Measurements from ENCODE around the gene NFAM1. TPM values are rescaled to one million over a fixed set of nuclear protein-coding genes. Genes with fewer than 3 reads are reported as not detected.

NFAM1 gene
- total RNA-seq, 1 experiment from 2014 or later: not detected

DNA sequence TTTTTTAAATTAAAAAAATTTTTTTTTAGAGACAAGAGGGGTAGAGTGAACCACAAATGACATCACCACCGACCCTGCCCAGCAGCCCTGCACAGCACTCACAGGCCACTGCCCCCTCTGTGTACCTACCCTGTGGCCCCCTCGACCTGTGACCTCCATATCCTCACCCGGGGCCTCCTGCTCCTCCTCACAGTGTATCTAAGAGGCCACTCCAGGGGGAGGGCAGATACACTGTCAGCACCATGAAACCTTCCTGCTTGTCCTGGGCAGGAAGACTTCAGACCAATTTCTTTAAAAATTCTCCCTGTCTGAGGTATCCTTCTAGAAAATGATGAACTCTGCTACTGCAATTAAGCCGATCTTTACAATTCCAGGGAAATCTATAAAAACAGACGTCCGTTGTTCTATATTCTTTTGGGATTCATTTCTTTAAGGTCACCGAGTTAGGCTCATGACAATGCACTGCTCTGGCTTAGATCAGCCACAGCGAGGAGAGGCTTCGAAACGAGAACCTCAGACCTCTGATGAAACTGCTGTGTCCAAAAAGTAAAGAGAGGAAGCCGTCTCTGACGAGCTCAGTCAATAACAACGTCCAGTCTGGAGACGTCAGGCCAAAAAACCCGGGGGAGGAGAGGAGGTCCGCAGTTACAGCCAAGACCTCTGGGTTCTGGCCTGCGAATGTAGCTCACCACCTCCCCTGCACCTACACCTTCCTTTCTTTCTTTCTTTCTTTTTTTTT lies 17.5 kb downstream of the NFAM1 start:
- DNase-seq (ENCODE audit: low read depth): no peak

- no peak for DNase-seq (ENCODE audit: low read depth)
These were observed 18.2 kb downstream of the NFAM1 start for GRCh38 chr22:42414021-42414420.

GRCh38 chr22:42412744-42413333 lies 19.4 kb downstream of the NFAM1 start:
- DNase-seq (ENCODE audit: low read depth): no peak

DNA sequence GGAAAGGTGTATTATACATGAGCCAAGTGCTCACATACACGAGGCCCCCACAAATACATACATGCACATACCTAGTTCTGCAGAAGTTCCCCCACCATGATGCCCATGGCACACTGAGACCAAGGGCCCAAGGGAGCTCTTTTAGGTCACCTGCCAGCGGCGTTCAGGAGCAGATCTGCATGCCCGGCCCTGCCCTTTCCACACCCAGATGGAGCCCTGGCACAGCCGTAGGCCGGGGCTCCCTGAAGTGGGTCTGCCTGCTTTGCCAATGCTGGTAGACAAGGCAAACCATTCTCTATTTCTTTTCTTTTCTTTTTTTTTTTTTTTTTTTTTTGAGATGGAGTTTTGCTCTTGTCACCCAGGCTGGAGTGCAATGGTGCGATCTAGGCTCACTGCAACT lies 21.5 kb downstream of the NFAM1 start:
- no peak for DNase-seq (ENCODE audit: low read depth)

DNA sequence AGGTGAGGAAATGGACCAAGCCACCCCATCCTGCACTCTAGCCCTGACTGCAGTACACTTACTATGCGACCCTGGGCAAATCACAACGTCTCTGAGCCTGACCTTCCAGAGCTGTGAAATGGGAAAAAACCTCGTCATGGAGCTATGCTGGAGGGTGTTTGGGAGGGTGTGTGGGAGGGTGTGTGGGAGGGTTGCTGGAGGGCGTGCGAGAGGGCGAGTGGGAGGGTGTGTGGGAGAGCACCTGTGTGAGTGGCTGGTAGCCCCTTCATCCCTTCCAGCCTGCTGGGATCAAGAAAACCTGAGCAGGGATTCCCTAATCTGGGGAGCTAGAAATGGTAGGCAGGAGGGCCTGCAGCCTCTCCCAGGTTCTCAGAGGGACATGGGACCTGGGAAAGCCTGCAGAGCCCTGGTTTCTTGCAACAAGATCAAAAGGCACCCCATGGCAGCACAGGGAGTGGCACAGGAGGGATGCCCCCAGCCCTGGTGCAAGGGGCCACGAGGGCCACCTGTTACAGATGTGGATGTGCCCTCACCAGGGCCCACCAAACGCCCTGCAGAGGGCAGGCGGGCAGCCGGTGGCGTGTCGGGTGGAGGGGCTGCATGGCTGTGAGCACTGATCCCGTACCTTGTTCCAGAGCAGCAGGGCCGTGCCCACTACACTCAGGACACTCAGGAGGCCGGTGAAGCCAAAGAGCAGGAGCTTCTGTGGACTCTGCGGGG lies 23.2 kb downstream of the NFAM1 start:
- no peak for DNase-seq (ENCODE audit: low read depth)

DNA sequence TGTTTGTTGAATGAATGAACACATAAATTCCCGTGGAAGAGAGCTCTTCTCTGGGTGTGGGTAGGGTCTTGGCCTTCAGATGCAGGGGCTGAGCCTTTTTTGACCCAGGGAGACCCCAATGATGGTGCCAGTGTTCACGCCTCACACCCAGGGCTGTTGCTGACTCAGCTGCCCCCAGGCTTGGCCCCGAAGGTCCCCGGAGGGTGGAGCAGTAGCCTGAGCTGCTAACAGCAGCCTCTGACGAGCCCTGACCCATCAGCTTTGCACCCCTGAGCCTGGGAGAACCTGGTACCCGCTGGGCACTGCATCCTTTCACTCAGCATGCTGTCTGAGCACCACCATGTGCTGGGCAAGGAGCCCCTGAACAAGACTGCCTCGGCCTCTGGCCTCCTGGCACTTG lies 23.9 kb downstream of the NFAM1 start:
- no peak for DNase-seq (ENCODE audit: low read depth)

DNA sequence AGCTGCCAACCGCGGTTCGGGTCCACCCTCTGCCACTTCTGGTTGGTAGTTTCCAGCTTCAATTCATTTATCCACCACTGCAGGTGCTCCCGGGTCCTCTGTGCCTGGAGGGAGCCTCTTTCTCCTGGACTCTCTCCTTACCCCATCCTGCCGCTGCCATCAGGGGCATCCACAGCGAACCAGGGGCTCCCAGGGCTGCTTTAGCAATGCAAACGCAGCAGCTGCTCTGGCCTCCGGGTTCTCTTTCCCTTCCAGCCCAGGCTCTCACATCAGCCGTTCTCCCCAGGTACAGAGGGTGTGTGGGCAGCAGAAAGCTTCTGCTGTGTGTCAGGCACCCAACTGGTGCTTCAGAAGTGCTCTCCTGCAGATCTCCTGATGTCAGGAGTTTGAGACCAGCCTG lies 27.9 kb downstream of the NFAM1 start:
- DNase-seq (ENCODE audit: low read depth): no peak

DNA sequence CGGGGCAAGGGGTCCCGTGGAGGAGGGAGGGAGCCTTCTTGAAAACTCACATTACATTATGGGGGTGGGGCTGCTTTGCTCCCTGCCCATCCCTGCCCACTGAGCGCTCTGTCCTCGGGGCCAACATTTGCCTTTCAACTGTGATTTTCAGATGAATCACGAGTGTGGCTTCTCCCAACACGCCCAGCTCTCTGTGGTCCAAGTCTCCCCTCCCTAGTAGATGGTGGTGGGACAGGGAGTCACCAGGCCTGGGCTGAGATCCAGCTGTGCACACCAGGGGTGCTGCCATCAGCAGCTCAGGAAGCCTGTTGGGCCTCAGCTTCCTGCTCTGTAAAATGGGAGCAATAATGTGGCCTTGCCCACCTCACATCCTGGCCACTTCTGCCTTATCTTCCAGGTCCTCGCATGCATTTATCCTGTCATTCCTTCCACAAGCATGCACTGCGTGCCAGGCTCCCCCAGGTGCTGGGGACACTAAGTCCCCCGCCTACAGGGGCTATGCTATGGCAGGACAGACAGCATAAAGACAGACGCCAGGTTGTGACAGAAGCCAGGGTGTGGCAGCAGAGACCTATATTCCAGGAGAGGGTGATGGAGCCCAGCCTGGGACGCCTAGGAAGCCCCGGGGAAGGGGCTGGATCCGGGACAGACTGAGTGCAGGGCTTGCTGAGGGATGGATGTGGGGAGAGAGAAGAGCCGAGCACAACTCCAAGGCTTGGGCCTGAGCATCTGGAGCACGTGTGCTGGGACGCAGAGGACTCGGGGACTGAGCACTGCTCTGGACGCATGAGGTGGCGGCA lies 30.5 kb downstream of the NFAM1 start:
- DNase-seq (ENCODE audit: low read depth): no peak

GRCh38 chr22:42400811-42401534 lies 31.2 kb downstream of the NFAM1 start:
- DNase-seq (ENCODE audit: low read depth): no peak

GRCh38 chr22:42399315-42400271 lies 32.6 kb downstream of the NFAM1 start:
- DNase-seq (ENCODE audit: low read depth): peak; percentile 15

DNA sequence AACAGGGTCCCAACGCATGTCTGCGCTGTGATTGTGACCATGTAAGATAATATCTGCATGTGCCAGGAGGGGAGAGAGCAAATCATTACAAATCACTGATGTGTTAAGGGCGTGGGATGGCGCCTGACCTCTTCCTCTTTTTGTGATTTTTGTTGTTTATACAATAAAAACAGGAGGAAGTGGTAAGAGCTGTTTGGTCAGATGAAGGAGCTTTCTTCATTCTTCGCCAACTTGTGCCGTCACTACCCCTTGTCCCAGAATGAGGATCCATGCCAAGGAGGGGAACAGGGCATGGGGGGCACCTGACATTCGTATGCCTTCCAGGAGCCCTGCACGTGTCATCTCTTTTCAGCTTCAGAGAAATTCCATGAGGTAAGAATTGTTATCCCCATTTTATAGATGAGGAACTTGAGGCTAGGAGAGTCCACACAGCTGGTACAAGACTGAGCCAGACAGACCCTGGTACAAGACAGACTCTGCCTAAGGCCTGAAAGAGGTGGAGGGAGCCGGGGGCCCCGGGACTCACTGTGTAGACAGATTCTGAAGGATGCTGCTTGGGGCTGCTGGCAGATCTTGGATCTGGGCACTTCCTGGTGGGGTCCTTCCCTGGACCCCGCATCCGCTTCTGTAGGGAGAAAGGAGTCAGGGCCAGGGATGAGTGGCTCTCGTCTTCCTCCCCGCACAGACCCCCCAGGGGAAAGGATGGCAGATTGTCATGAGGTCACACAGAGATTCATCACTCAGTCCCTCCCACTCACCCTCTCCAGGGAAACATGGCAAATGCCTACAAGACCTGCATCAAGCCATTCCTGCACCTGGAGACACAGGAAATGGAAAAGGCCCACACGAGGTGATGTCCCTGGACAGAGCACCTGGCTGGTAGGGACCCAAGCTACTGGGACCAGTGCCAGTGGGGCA lies 34.6 kb downstream of the NFAM1 start:
- DNase-seq (ENCODE audit: low read depth): no peak

DNA sequence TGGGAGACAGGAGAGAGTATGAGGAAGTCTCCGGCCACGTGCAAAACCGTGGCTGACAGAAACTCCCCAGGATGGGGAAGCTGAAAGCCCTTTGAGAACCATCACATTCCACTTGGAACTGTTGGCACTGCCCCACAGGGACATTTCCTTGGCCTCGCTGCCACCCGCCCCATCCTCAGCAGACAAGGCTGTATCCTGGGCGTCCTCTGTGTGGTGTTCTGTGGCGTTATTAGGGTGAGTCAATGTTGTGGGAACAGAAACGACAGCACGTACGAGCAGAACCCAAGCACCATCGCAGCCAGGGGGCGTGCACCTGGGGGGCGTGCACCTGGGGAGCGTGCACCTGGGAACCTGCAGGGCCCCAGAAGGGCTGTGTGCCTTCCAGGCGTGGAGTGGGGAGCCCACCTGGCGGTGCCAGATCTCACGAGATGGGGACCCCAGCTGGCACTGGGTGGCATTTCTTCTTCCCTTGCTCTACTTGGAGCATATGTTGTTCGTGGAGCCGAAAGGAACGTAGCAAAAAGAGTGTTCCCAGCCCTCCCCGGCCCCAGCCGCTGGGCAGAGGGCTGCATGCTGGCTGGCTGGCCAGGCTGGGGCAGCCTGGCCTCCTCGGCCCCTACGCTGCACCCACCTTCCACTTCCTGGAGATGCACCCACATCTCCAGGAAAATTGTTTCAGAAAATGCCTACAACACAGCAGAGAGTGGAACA lies 35.4 kb downstream of the NFAM1 start:
- DNase-seq (ENCODE audit: low read depth): no peak

GRCh38 chr22:42389143-42389542 lies 43.1 kb downstream of the NFAM1 start:
- no peak for DNase-seq (ENCODE audit: low read depth)

DNA sequence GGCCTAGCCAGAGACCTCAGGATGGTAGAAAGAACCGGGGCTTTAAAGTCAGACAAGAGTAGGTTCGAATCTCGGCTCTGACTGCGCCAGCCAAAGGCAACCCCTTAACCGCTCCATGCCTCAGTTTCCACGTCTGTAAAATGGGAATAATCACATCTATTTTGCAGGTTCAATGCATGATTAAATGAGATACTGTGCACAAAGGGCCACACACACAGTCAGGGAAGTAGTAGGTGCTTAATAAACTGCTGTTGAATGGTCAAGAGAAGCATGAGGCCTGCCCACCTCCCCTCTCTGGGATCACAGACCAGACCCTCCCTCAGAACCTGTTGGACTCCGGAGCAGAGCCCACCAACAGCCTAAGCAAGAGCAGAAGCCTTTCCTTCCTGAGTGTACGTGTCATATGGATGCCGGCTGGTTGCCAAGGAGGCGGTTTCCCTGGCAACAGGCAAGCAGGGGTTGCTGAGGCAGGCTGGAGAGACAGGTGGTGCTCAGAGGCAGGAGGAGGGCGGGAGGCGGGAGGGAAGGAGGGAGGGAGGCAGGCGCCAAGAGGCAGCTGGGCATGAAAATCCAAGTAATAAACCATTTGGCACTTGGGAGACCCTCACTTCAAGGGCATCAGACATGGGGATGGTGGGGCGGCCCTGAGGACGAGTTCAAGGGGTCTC lies 43.9 kb downstream of the NFAM1 start:
- DNase-seq (ENCODE audit: low read depth): no peak

DNA sequence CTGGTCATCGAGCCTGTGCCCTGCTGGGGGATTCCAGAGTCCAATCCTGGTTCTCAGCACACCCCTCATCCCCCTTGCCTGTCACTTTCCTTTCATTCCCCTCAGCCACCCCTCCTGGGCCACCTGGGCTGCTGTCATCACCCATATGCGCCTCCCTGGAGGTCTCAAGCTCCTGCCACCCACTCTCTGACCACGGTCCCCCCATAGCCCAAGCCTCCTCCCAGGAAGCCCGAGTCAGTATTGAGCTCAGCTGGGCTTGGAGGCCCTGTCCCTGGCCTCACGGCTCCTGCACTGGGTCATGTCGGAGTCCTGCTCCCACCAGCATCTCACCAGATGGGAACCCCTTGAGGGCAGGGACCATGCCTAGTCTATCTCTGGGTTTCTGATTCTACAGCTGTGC lies 44.6 kb downstream of the NFAM1 start:
- no peak for DNase-seq (ENCODE audit: low read depth)

DNA sequence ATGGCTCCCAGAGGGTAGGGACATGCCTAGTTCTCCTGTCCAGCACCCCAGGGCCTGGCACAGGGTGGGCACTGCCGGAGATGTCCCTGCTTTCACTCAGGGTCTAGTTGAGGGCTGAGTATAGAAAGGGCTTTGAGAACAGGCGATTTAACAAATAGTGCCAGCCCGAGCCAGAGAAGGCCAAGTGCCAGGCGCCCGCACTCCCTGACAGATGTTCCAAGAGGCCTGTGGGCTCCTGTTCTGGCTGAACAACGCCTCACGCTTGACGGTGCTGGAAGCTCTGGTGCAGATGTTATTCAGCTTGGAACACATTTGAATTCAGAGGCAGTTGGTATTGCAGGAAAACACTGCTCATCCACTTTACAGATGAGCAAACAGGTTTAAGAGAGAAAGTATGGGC lies 46.5 kb downstream of the NFAM1 start:
- no peak for DNase-seq (ENCODE audit: low read depth)

DNA sequence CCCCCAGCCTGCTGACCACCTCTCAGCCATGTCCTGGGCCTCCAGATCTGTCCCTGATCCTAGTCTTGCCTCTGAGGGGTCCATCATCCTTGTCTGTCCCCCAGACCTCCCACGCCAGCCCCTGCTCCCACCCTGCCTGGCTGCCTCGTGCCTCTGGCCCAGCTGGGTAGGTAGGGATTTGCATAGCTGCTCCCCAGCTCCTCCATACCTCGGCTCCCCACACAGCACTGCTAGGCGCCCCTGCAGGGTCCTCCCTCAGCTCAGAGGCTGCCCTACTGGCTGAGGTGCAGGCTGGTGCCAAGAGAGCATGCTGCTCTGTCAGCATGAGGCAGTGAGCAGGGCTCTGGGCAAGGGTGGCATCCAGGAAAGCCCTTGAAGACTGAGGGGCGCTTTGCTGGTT lies 47.7 kb downstream of the NFAM1 start:
- no peak for DNase-seq (ENCODE audit: low read depth)

DNA sequence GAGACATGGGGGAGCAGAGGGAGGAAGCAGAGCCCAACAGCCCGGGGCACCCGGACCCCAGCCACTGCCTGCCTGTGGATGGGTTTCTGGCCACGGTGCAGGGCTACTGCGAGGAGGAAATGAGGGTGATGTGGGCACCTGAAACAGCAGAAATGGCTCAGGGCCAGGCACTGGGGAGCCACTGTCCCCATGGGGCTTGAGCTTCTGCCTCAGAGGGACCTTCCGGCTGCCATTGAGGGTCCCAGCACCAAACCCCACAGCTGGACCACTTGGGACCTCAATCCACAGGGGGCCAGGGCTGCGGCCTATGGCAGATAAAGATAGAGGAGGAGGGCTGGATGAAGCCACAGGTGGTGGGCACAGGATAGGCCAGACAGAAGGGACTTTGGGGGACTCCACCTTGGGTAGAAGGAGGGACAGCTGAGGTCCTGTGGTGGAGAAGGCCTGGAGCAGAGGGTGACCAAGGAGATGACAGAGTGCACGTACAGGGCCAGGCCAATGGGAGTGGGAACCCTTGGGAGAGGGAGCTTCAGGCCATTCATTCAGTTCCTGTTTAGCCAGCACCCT lies 48.3 kb downstream of the NFAM1 start:
- DNase-seq (ENCODE audit: low read depth): no peak
